Neural progenitor cell (in vitro differentiated cells): Measurements from ENCODE around the gene ETHE1. TPM values are rescaled to one million over a fixed set of nuclear protein-coding genes. Genes with fewer than 3 reads are reported as not detected.

Experiments used
- DNase-seq: peaks from one replicate; pipeline ENCODE4 v3.0.0-alpha.2; 2016; ENCODE audit warnings: low spot score
- H2AFZ ChIP-seq: fragments of 200-600 bp; sonication (generic); replicated peaks from 2 replicates; pipeline ENCODE4 v1.6.1; 2016; ENCODE audit warnings: antibody characterized with exemption
- H3F3A ChIP-seq: fragments of 200-600 bp; sonication (generic); 2 replicates; pipeline ENCODE4 v1.6.1; 2016; ENCODE audit warnings: antibody characterized with exemption, low read depth
- H3K27ac ChIP-seq: fragments of 200-600 bp; sonication (generic); 2 replicates; pipeline ENCODE4 v1.5.1; 2016; ENCODE audit warnings: mild to moderate bottlenecking
- H3K27me3 ChIP-seq: fragments of 200-600 bp; sonication (generic); 2 replicates; pipeline ENCODE4 v1.6.1; 2016; ENCODE audit warnings: mild to moderate bottlenecking, moderate library complexity
- H3K36me3 ChIP-seq: fragments of 200-600 bp; sonication (generic); 2 replicates; pipeline ENCODE4 v1.5.1; 2016
- H3K4me1 ChIP-seq: fragments of 200-600 bp; sonication (generic); 2 replicates; pipeline ENCODE4 v1.6.1; 2016; ENCODE audit warnings: mixed run types
- H3K4me2 ChIP-seq: fragments of 200-600 bp; sonication (generic); 2 replicates; pipeline ENCODE4 v1.6.1; 2016
- H3K4me3 ChIP-seq: fragments of 200-600 bp; sonication (generic); 2 replicates; pipeline ENCODE4 v1.5.1; 2016
- H3K79me2 ChIP-seq: fragments of 200-600 bp; sonication (generic); 2 replicates; pipeline ENCODE4 v1.6.1; 2016; ENCODE audit warnings: low read depth
- H3K9ac ChIP-seq: fragments of 200-600 bp; sonication (generic); 2 replicates; pipeline ENCODE4 v1.6.1; 2016
- H3K9me3 ChIP-seq: fragments of 200-600 bp; sonication (generic); 2 replicates; pipeline ENCODE4 v1.5.1; 2016; ENCODE audit warnings: low read depth
- H4K20me1 ChIP-seq: fragments of 200-600 bp; sonication (generic); 2 replicates; pipeline ENCODE4 v1.6.1; 2016; ENCODE audit warnings: low read depth
- H3K27ac Mint-ChIP-seq: 3 replicates; pipeline ENCODE4 v1.8.0; 2021; ENCODE audit warnings: mixed read lengths
- H3K27me3 Mint-ChIP-seq: 2 replicates; pipeline ENCODE4 v1.8.0; 2022; ENCODE audit warnings: low read depth, mild to moderate bottlenecking, inconsistent platforms, moderate library complexity, mixed read lengths; ENCODE audit not compliant: insufficient read depth
- H3K36me3 Mint-ChIP-seq: 3 replicates; pipeline ENCODE4 v1.8.0; 2021; ENCODE audit warnings: mixed read lengths
- H3K4me1 Mint-ChIP-seq: 3 replicates; pipeline ENCODE4 v1.8.0; 2021; ENCODE audit warnings: mixed read lengths
- H3K4me3 Mint-ChIP-seq: 3 replicates; pipeline ENCODE4 v1.8.0; 2021; ENCODE audit warnings: mild to moderate bottlenecking, moderate library complexity, mixed read lengths
- H3K9me3 Mint-ChIP-seq: 3 replicates; pipeline ENCODE4 v1.8.0; 2020; ENCODE audit warnings: mixed read lengths
- EZH2 ChIP-seq: fragments of 200-600 bp; sonication (generic); IDR thresholded peaks from 2 replicates; pipeline ENCODE4 v1.6.1; 2017; ENCODE audit warnings: antibody characterized with exemption, mild to moderate bottlenecking, moderate library complexity
- EZH2phosphoT487 ChIP-seq: fragments of 200-600 bp; sonication (generic); IDR thresholded peaks from 2 replicates; pipeline ENCODE4 v1.6.1; 2017; ENCODE audit warnings: antibody characterized with exemption
- total RNA-seq: library from RNA; depleted of rRNA; stranded (reverse); fragments of >200 nt; gene quantifications from 2 replicates; pipeline ENCODE4 v1.2.3, GENCODE V29; 2015; ENCODE audit warnings: low replicate concordance
- TF ChIP-seq, protein P1 (sequence below): fragments of 200-600 bp; sonication (generic); IDR thresholded peaks from 2 replicates; pipeline ENCODE4 v1.5.1; 2017; ENCODE audit warnings: antibody characterized with exemption, mild to moderate bottlenecking

The ETHE1 gene
- total RNA-seq, 1 donor from 2014 or later, result 13.6 TPM

- DNase-seq, result no peak
- no peaks in the 10 kb centered on the region for H3K79me2 ChIP-seq
- no peaks in the 10 kb centered on the region for H3K9me3 Mint-ChIP-seq
- no peak overlapping the region for H3K4me3 ChIP-seq
- H3K9ac ChIP-seq, result no peak overlapping the region
- no peak overlapping the region for H3K4me3 Mint-ChIP-seq
- no peaks in the 10 kb centered on the region for H4K20me1 ChIP-seq
- H3K27ac Mint-ChIP-seq, result no peak overlapping the region
- no peaks in the 10 kb centered on the region for H3K4me1 Mint-ChIP-seq
- no peaks in the 10 kb centered on the region for H3K9me3 ChIP-seq
- no peaks in the 10 kb centered on the region for H3K4me1 ChIP-seq
- peaks cover 4% of the 10 kb centered on the region for H3K27me3 Mint-ChIP-seq
- H3K4me2 ChIP-seq, result no peak overlapping the region
- peaks cover 29% of the 10 kb centered on the region for H3K36me3 Mint-ChIP-seq
- no peak overlapping the region for H2AFZ ChIP-seq
- no peaks in the 10 kb centered on the region for H3K27me3 ChIP-seq
- no peaks in the 10 kb centered on the region for H3K36me3 ChIP-seq
- H3F3A ChIP-seq, result no peaks in the 10 kb centered on the region
- TF ChIP-seq EZH2phosphoT487 (no peak), EZH2 (no peak)
- TF ChIP-seq, protein P1, sequence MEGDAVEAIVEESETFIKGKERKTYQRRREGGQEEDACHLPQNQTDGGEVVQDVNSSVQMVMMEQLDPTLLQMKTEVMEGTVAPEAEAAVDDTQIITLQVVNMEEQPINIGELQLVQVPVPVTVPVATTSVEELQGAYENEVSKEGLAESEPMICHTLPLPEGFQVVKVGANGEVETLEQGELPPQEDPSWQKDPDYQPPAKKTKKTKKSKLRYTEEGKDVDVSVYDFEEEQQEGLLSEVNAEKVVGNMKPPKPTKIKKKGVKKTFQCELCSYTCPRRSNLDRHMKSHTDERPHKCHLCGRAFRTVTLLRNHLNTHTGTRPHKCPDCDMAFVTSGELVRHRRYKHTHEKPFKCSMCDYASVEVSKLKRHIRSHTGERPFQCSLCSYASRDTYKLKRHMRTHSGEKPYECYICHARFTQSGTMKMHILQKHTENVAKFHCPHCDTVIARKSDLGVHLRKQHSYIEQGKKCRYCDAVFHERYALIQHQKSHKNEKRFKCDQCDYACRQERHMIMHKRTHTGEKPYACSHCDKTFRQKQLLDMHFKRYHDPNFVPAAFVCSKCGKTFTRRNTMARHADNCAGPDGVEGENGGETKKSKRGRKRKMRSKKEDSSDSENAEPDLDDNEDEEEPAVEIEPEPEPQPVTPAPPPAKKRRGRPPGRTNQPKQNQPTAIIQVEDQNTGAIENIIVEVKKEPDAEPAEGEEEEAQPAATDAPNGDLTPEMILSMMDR, result no peak
- no peak overlapping the region for H3K27ac ChIP-seq
These were observed 15.7 kb downstream of the ETHE1 start for GRCh38 chr19:43511324-43511723.

DNA sequence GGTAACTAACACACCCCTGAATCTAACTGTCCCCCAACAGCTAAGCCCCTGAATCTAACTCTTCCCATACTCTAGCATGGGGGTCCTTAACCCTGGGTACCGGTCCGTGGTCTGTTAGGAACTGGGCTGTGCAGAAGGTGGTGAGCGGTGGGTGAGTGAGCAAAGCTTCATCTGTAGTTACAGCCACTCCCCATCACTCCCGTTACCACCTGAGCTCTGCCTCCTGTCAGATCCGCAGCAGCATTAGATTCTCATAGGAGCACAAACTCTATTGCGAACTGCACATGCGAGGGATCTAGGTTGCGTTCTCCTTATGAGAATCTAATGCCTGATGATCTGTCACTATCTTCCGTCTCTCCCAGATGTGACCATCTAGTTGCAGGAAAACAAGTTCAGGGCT is 16.3 kb downstream of the ETHE1 start:
- Histone ChIP-seq H3K36me3 (no peaks in the 10 kb centered on the region), H2AFZ (no peak overlapping the region), H3K27ac (no peak overlapping the region), H3K4me1 (no peaks in the 10 kb centered on the region), H3K4me3 (no peak overlapping the region), H3K79me2 (no peaks in the 10 kb centered on the region), H3K27me3 (no peaks in the 10 kb centered on the region), H4K20me1 (no peaks in the 10 kb centered on the region), H3K9ac (no peak overlapping the region), H3F3A (no peaks in the 10 kb centered on the region), H3K9me3 (no peaks in the 10 kb centered on the region), H3K4me2 (no peak overlapping the region)
- DNase-seq, result no peak
- Mint-ChIP-seq H3K4me3 (no peak overlapping the region), H3K36me3 (peaks cover 29% of the 10 kb centered on the region), H3K9me3 (no peaks in the 10 kb centered on the region), H3K27ac (no peak overlapping the region), H3K27me3 (peaks cover 4% of the 10 kb centered on the region), H3K4me1 (no peaks in the 10 kb centered on the region)
- TF ChIP-seq EZH2phosphoT487, result no peak
- TF ChIP-seq, protein P1, result no peak

GRCh38 chr19:43507880-43508279 is 19.1 kb downstream of the ETHE1 start:
- H3K4me1 ChIP-seq, result peaks cover 5% of the 10 kb centered on the region
- no peak overlapping the region for H3K9ac ChIP-seq
- peaks cover 9% of the 10 kb centered on the region for H3K27me3 ChIP-seq
- no peak overlapping the region for H3K4me3 ChIP-seq
- no peak for DNase-seq
- Mint-ChIP-seq H3K4me1 (peaks cover 11% of the 10 kb centered on the region), H3K4me3 (no peak overlapping the region), H3K9me3 (no peaks in the 10 kb centered on the region), H3K36me3 (peaks cover 26% of the 10 kb centered on the region), H3K27ac (peak overlapping the region; percentile 63), H3K27me3 (peaks cover 8% of the 10 kb centered on the region)
- H4K20me1 ChIP-seq, result no peaks in the 10 kb centered on the region
- H3F3A ChIP-seq, result peaks cover 19% of the 10 kb centered on the region
- H3K79me2 ChIP-seq, result no peaks in the 10 kb centered on the region
- no peaks in the 10 kb centered on the region for H3K9me3 ChIP-seq
- TF ChIP-seq EZH2phosphoT487 (no peak), EZH2 (no peak)
- TF ChIP-seq, protein P1, result no peak
- H3K36me3 ChIP-seq, result no peaks in the 10 kb centered on the region
- no peak overlapping the region for H2AFZ ChIP-seq
- H3K4me2 ChIP-seq, result no peak overlapping the region
- no peak overlapping the region for H3K27ac ChIP-seq

DNA sequence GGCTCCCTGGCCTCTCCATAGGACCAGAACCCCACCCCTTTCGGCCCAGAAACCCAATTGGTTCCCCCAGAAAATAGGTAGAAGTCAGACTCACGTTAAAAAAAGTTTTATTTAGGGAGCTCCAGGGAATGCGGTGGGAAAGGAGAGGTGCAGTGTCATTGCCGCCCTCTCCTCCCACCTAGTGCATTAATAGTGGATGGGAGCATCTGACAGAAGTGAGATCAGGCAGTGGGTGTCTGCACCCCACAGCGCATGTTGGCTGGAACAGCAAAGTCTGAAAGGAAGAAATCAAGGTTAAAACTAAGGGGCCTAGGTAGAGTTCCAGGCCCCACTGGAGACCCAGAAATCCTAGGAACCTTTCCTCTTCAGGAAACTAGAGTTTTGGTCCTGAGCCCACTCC is 20.4 kb downstream of the ETHE1 start:
- Histone ChIP-seq H3K9me3 (no peaks in the 10 kb centered on the region), H3K4me3 (no peak overlapping the region), H3K27me3 (peaks cover 12% of the 10 kb centered on the region), H3K36me3 (no peaks in the 10 kb centered on the region), H4K20me1 (no peaks in the 10 kb centered on the region), H3K79me2 (no peaks in the 10 kb centered on the region), H3F3A (peaks cover 22% of the 10 kb centered on the region), H2AFZ (no peak overlapping the region), H3K27ac (no peak overlapping the region), H3K4me2 (no peak overlapping the region), H3K4me1 (peaks cover 5% of the 10 kb centered on the region), H3K9ac (no peak overlapping the region)
- Mint-ChIP-seq H3K36me3 (peaks cover 17% of the 10 kb centered on the region), H3K27me3 (peaks cover 9% of the 10 kb centered on the region), H3K9me3 (no peaks in the 10 kb centered on the region), H3K27ac (no peak overlapping the region), H3K4me3 (no peak overlapping the region), H3K4me1 (peaks cover 17% of the 10 kb centered on the region)
- TF ChIP-seq EZH2, result no peak
- TF ChIP-seq EZH2phosphoT487, result no peak
- TF ChIP-seq, protein P1, result no peak
- DNase-seq, result no peak
